ENCODE results near the gene ARRDC4. TPM values are rescaled to one million over a fixed set of nuclear protein-coding genes. Genes with fewer than 3 reads are reported as not detected.

Gene ARRDC4
- total RNA-seq, 1 donor from 2014 or later = 15.3 TPM

DNA sequence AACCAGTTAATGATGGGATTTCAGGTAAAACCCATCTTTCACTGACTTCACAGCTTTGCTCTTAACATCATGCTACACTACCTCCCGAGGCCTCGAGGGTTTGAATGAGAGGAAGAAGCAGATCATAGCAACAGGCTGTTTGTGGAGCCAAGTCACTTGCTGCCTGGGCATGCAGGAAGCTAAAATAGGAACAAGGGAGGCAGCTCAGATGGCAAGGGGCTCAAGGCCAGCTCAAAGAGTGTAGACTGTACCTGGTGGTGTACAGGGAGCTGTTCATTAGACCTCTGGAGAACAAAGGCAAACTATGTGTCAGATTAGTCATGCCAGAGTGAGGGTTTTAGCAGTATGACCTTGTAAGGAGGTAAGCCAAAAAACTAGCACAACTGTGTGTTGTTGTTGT is 28.8 kb downstream of the ARRDC4 start:
- no peak overlapping the region for H3K27ac Mint-ChIP-seq (ENCODE audit: unreplicated experiment)
- peaks cover 9% of the 10 kb centered on the region for H3K9me3 Mint-ChIP-seq (ENCODE audit: unreplicated experiment)
- no peaks in the 10 kb centered on the region for H3K4me1 Mint-ChIP-seq (ENCODE audit: unreplicated experiment)
- no peak overlapping the region for H3K4me3 Mint-ChIP-seq (ENCODE audit: unreplicated experiment)
- no peaks in the 10 kb centered on the region for H3K36me3 Mint-ChIP-seq (ENCODE audit: unreplicated experiment)
- no peak for DNase-seq (ENCODE audit: extremely low spot score, unreplicated experiment)
- H3K27me3 Mint-ChIP-seq (ENCODE audit: unreplicated experiment) = no peaks in the 10 kb centered on the region
- TF ChIP-seq, protein P1, sequence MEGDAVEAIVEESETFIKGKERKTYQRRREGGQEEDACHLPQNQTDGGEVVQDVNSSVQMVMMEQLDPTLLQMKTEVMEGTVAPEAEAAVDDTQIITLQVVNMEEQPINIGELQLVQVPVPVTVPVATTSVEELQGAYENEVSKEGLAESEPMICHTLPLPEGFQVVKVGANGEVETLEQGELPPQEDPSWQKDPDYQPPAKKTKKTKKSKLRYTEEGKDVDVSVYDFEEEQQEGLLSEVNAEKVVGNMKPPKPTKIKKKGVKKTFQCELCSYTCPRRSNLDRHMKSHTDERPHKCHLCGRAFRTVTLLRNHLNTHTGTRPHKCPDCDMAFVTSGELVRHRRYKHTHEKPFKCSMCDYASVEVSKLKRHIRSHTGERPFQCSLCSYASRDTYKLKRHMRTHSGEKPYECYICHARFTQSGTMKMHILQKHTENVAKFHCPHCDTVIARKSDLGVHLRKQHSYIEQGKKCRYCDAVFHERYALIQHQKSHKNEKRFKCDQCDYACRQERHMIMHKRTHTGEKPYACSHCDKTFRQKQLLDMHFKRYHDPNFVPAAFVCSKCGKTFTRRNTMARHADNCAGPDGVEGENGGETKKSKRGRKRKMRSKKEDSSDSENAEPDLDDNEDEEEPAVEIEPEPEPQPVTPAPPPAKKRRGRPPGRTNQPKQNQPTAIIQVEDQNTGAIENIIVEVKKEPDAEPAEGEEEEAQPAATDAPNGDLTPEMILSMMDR (IDR thresholded peaks at IDR 0.05) = no peak

DNA sequence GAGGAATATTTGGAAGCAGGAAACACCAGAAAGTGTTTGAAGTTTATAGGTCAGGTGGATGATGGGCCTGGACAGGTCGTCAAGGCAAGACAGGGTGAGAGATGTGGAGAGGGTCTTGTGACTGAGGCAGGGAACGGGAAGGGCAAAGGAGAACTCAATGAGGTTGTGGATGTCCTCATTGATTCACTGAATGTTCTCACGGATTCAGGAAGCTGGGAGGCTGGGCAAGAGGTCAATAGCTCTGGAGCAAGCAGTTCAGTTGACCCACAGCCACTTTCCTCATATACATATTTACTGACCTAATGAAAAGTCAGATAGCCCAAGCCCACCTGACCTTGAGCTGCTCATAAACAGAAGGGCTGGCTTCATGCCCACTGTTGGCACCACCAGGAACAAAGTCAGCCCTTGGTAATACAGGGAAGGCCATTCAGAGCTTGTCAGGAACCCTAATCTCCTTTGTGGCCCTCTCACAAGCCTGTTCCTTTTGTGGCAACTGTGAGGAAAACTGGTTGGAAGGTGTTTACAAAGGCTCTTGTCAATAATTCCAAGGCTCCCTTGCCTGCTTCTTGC is 31.6 kb downstream of the ARRDC4 start:
- Mint-ChIP-seq H3K4me1 (ENCODE audit: unreplicated experiment) (no peaks in the 10 kb centered on the region), H3K4me3 (ENCODE audit: unreplicated experiment) (no peak overlapping the region), H3K27ac (ENCODE audit: unreplicated experiment) (no peak overlapping the region), H3K27me3 (ENCODE audit: unreplicated experiment) (no peaks in the 10 kb centered on the region), H3K36me3 (ENCODE audit: unreplicated experiment) (no peaks in the 10 kb centered on the region), H3K9me3 (ENCODE audit: unreplicated experiment) (no peaks in the 10 kb centered on the region)
- DNase-seq (ENCODE audit: extremely low spot score, unreplicated experiment) = no peak
- TF ChIP-seq, protein P1 (IDR thresholded peaks at IDR 0.05) = no peak

DNA sequence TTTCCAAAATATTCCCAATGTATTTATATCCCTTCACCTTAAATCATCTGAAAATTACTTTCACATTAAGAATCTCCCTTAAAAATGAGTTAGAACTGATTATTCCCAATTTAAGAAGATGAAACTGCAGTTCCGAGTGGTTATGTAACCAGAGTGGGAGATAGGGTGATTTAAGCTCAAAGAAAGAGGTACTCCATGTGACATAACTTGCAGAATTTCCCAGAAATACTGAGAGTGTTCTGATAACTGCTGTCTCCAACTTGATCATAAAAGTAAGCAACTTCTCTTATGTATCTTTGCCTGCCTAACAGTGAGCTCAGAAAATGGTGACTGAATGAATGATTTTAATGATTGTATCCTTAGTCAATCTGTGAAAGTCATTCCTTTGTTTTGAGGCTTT is 32.3 kb downstream of the ARRDC4 start:
- no peak overlapping the region for H3K27ac Mint-ChIP-seq (ENCODE audit: unreplicated experiment)
- no peak for DNase-seq (ENCODE audit: extremely low spot score, unreplicated experiment)
- H3K4me3 Mint-ChIP-seq (ENCODE audit: unreplicated experiment) = no peak overlapping the region

DNA sequence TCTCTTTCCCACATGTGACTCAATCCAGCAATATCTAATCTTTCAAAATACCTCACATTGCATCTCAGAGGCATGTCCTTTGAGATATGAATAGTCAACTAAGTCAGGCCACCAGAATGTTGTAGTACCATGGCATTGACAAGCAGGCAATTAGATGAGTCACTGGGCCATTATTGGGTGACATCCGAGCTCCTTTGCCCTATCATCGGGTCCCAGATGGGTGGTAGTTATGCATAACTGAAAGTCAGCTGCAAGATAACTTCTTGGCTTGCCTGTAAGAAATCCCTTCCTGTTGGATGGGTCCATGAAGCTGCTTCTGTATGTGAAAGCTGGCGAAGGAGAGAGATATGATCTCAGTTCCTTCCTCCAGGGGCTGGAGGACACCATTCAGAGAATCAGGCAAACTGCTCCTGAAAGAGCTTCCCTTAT is 32.8 kb downstream of the ARRDC4 start:
- Mint-ChIP-seq H3K27ac (ENCODE audit: unreplicated experiment) (no peak overlapping the region), H3K4me3 (ENCODE audit: unreplicated experiment) (no peak overlapping the region)
- TF ChIP-seq, protein P1 (IDR thresholded peaks at IDR 0.05) = no peak

More for the DNA sequence above, 32.3 kb downstream of the ARRDC4 start:
- Mint-ChIP-seq H3K27me3 (ENCODE audit: unreplicated experiment) (no peaks in the 10 kb centered on the region), H3K9me3 (ENCODE audit: unreplicated experiment) (no peaks in the 10 kb centered on the region), H3K4me1 (ENCODE audit: unreplicated experiment) (no peaks in the 10 kb centered on the region), H3K36me3 (ENCODE audit: unreplicated experiment) (no peaks in the 10 kb centered on the region)
- TF ChIP-seq, protein P1 (IDR thresholded peaks at IDR 0.05) = no peak

DNA sequence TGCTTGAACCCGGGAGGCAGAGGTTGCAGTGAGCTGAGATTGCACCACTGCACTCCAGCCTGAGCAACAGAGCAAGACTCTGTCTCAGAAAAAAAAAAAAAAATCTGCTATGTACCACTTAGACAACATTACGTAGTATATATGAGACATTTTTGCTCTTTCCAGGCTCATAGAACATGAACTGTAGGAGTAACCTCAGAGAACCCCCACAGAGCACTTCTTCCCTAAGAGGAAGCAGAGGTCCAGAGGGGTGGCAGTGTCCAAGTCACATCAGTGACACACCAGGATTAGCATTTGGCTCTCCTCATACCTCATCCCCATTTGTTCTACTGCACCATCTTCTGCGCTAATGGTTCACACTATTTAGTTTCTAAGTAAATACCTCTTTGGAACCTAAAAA is 33.7 kb downstream of the ARRDC4 start:
- no peak overlapping the region for H3K4me3 Mint-ChIP-seq (ENCODE audit: unreplicated experiment)
- no peaks in the 10 kb centered on the region for H3K27me3 Mint-ChIP-seq (ENCODE audit: unreplicated experiment)
- H3K9me3 Mint-ChIP-seq (ENCODE audit: unreplicated experiment) = no peaks in the 10 kb centered on the region
- no peak overlapping the region for H3K27ac Mint-ChIP-seq (ENCODE audit: unreplicated experiment)
- DNase-seq (ENCODE audit: extremely low spot score, unreplicated experiment) = no peak
- TF ChIP-seq, protein P1 (IDR thresholded peaks at IDR 0.05) = no peak
- H3K4me1 Mint-ChIP-seq (ENCODE audit: unreplicated experiment) = peaks cover 3% of the 10 kb centered on the region
- H3K36me3 Mint-ChIP-seq (ENCODE audit: unreplicated experiment) = no peaks in the 10 kb centered on the region

More for the DNA sequence above, 32.8 kb downstream of the ARRDC4 start:
- no peak for DNase-seq (ENCODE audit: extremely low spot score, unreplicated experiment)
- no peaks in the 10 kb centered on the region for H3K4me1 Mint-ChIP-seq (ENCODE audit: unreplicated experiment)
- H3K9me3 Mint-ChIP-seq (ENCODE audit: unreplicated experiment) = no peaks in the 10 kb centered on the region
- H3K27me3 Mint-ChIP-seq (ENCODE audit: unreplicated experiment) = no peaks in the 10 kb centered on the region
- no peaks in the 10 kb centered on the region for H3K36me3 Mint-ChIP-seq (ENCODE audit: unreplicated experiment)

All from osteocyte (in vitro differentiated cells).